Type B pancreatic cell (in vitro differentiated cells): ENCODE measurements around the gene NMT2. TPM values are rescaled to one million over a fixed set of nuclear protein-coding genes. Genes with fewer than 3 reads are reported as not detected.

ENCODE experiments used
- total RNA-seq: library from RNA; stranded (reverse); gene quantifications from 2 replicates; pipeline ENCODE4 v1.2.1, GENCODE V29; 2021; ENCODE audit warnings: low replicate concordance

The NMT2 gene
- total RNA-seq, 1 donor from 2014 or later: 23.1 TPM

Other genes with a start within 250 kb of the NMT2 start
- gene DCLRE1C, start 214.6 kb downstream of the NMT2 start, total RNA-seq: 10.1 and 15.0 TPM in 2 replicates
- gene MEIG1, start 209.3 kb downstream of the NMT2 start, total RNA-seq: 2.8 TPM in 1 of 2 replicates, not detected in the other
- not detected in 2 replicates for gene OLAH, start 124.8 kb downstream of the NMT2 start, total RNA-seq
- gene ACBD7, start 79.9 kb downstream of the NMT2 start, total RNA-seq: 0.76 and 4.3 TPM in 2 replicates
- 18.1 and 23.2 TPM in 2 replicates for gene RPP38, start 71.3 kb downstream of the NMT2 start, total RNA-seq
- 28.6 and 49.3 TPM in 2 replicates for gene FAM171A1, start 202.6 kb upstream of the NMT2 start, total RNA-seq